Fibroblast of the aortic adventitia (primary cell): ENCODE measurements around the gene RSPO4. TPM values are rescaled to one million over a fixed set of nuclear protein-coding genes. Genes with fewer than 3 reads are reported as not detected.

ENCODE experiments used
- DNase-seq: peaks from one replicate; pipeline ENCODE4 v3.0.0-alpha.2; 2010; ENCODE audit warnings: low read depth
- H3K4me3 ChIP-seq: 2 replicates; pipeline ENCODE4 v1.5.1; 2011; ENCODE audit warnings: low read depth, mild to moderate bottlenecking, control low read depth, low read length, moderate library complexity
- CTCF ChIP-seq: IDR thresholded peaks from 2 replicates; pipeline ENCODE4 v1.5.1; 2011; ENCODE audit warnings: mild to moderate bottlenecking, low read length, control low read depth, inconsistent platforms; ENCODE audit not compliant: insufficient read depth
- total RNA-seq: library from RNA; depleted of rRNA; stranded (reverse); fragments of >200 nt; gene quantifications from 2 replicates; pipeline ENCODE4 v1.2.3, GENCODE V29; 2012; ENCODE audit warnings: low replicate concordance

RSPO4 gene
- total RNA-seq, 1 donor, result not detected

DNA sequence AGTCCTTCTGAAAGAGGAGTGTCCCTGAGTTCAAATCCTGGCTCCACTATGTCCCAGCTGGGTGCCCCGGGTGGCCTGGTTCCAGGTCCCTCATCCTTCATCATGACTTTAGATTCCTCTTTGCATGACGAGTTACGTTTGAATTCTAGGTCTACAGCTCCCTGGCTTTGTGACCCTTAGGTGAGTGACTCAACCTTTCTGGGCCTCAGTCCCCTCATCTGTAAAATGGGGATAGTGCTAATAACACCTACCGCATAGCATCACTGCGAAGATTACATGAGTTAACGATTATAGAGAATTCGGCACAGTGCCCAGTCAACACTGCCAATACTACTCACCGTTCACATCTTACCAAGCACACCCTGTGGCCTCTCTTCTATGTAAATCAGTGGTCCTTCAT lies 39.4 kb downstream of the RSPO4 start:
- no peak for TF ChIP-seq CTCF
- H3K4me3 ChIP-seq, result no peak overlapping the region
- no peak for DNase-seq

- DNase-seq, result no peak
- TF ChIP-seq CTCF, result no peak
- no peak overlapping the region for H3K4me3 ChIP-seq
Observed at GRCh38 chr20:962223-962622, 39.9 kb downstream of the RSPO4 start.

DNA sequence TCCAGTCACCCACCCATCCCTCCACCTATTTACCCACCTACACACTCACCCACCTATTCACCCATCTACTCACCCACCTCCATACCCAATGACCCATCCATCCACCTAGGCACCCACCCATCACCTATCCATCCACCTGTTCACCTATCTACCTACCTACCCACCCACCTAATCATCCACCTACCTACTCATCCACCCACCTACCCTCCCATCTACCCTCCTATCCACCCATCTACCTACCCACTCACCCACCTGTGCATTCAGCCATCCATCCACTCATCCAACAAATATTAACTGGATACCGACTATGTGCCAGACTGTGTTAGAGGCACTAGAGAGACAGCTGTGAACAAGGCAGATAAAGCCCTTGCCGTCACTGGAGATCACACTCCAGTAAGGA lies 40.3 kb downstream of the RSPO4 start:
- H3K4me3 ChIP-seq, result no peak overlapping the region
- TF ChIP-seq CTCF, result no peak
- no peak for DNase-seq

GRCh38 chr20:959996-960615 lies 42.0 kb downstream of the RSPO4 start:
- TF ChIP-seq CTCF, result no peak
- no peak for DNase-seq

GRCh38 chr20:958936-959815 lies 42.9 kb downstream of the RSPO4 start:
- no peak for TF ChIP-seq CTCF
- no peak overlapping the region for H3K4me3 ChIP-seq
- no peak for DNase-seq

More at GRCh38 chr20:959996-960615, 42.0 kb downstream of the RSPO4 start:
- no peak overlapping the region for H3K4me3 ChIP-seq

DNA sequence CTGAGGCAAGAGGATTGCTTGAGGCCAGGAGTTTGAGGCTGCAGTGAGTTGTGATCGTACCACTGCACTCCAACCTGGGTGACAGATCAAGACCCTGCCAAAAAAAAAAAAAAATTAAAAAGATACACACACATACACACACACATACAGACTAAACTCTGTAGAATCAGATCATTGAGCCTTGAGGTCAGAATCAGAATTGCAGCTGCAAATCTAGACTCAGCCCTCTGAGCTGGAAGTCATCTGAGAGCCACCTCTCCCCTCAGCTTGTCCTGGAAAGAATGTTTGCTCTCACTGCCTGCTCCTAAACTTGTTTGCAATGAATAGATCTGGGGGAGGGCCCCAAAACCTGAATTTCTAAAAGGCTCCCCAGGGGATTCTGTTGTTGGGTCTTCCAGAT lies 44.6 kb downstream of the RSPO4 start:
- no peak for DNase-seq
- H3K4me3 ChIP-seq, result no peak overlapping the region
- TF ChIP-seq CTCF, result peak; percentile 18
